KMS-11 (cell line): ENCODE measurements around the gene SERGEF.

ENCODE experiments used
- H2AFZ ChIP-seq: fragments of 200-600 bp; sonication (generic); 2 replicates; pipeline ENCODE4 v1.6.1; 2016; ENCODE audit warnings: antibody characterized with exemption, mixed run types, low read depth
- H3K27ac ChIP-seq: fragments of 200-600 bp; sonication (generic); 2 replicates; pipeline ENCODE4 v1.6.1; 2016; ENCODE audit warnings: mild to moderate bottlenecking, mixed run types
- H3K27me3 ChIP-seq: fragments of 200-600 bp; sonication (generic); 2 replicates; pipeline ENCODE4 v1.6.1; 2017; ENCODE audit warnings: mild to moderate bottlenecking, low read depth, mixed run types, moderate library complexity; ENCODE audit not compliant: insufficient read depth
- H3K36me3 ChIP-seq: fragments of 200-600 bp; sonication (generic); 2 replicates; pipeline ENCODE4 v1.6.1; 2017; ENCODE audit warnings: mild to moderate bottlenecking, mixed run types; ENCODE audit not compliant: insufficient read depth
- H3K4me1 ChIP-seq: fragments of 200-600 bp; sonication (generic); 2 replicates; pipeline ENCODE4 v1.6.1; 2016; ENCODE audit warnings: mild to moderate bottlenecking, low read depth, mixed run types; ENCODE audit not compliant: poor library complexity, severe bottlenecking
- H3K4me2 ChIP-seq: fragments of 200-600 bp; sonication (generic); 2 replicates; pipeline ENCODE4 v1.7.0; 2016; ENCODE audit warnings: mild to moderate bottlenecking, mixed run types
- H3K4me3 ChIP-seq: fragments of 200-600 bp; sonication (generic); IDR thresholded peaks from 2 replicates; pipeline ENCODE4 v1.6.1; 2017; ENCODE audit warnings: low read depth, low read length, mixed read lengths; ENCODE audit not compliant: insufficient read depth
- H3K79me2 ChIP-seq: fragments of 200-600 bp; sonication (generic); 2 replicates; pipeline ENCODE4 v1.6.1; 2016; ENCODE audit warnings: low read depth, mixed run types; ENCODE audit not compliant: insufficient read depth
- H3K9ac ChIP-seq: fragments of 200-600 bp; sonication (generic); 2 replicates; pipeline ENCODE4 v1.6.1; 2016; ENCODE audit warnings: mild to moderate bottlenecking, mixed run types
- H4K20me1 ChIP-seq: fragments of 200-600 bp; sonication (generic); 2 replicates; pipeline ENCODE4 v1.6.1; 2016; ENCODE audit warnings: mild to moderate bottlenecking, mixed run types; ENCODE audit not compliant: insufficient read depth
- TF ChIP-seq, protein P1 (sequence below): fragments of 200-600 bp; sonication (generic); conservative IDR thresholded peaks from 2 replicates; pipeline ENCODE4 v1.6.1; 2017; ENCODE audit warnings: low read depth, mild to moderate bottlenecking, antibody characterized with exemption, low read length, moderate library complexity, mixed read lengths

The SERGEF gene

GRCh38 chr11:17951685-17952388 lies 61.0 kb downstream of the SERGEF start:
- Histone ChIP-seq H3K27me3 (no peaks in the 10 kb centered on the region), H3K27ac (no peak overlapping the region), H4K20me1 (no peaks in the 10 kb centered on the region), H2AFZ (no peak overlapping the region), H3K4me2 (no peak overlapping the region), H3K9ac (no peak overlapping the region), H3K36me3 (no peaks in the 10 kb centered on the region), H3K4me3 (no peak overlapping the region), H3K79me2 (no peaks in the 10 kb centered on the region), H3K4me1 (peaks cover 6% of the 10 kb centered on the region)
- TF ChIP-seq, protein P1, sequence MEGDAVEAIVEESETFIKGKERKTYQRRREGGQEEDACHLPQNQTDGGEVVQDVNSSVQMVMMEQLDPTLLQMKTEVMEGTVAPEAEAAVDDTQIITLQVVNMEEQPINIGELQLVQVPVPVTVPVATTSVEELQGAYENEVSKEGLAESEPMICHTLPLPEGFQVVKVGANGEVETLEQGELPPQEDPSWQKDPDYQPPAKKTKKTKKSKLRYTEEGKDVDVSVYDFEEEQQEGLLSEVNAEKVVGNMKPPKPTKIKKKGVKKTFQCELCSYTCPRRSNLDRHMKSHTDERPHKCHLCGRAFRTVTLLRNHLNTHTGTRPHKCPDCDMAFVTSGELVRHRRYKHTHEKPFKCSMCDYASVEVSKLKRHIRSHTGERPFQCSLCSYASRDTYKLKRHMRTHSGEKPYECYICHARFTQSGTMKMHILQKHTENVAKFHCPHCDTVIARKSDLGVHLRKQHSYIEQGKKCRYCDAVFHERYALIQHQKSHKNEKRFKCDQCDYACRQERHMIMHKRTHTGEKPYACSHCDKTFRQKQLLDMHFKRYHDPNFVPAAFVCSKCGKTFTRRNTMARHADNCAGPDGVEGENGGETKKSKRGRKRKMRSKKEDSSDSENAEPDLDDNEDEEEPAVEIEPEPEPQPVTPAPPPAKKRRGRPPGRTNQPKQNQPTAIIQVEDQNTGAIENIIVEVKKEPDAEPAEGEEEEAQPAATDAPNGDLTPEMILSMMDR: no peak

- H3K27ac ChIP-seq: no peak overlapping the region
- no peak overlapping the region for H2AFZ ChIP-seq
- no peaks in the 10 kb centered on the region for H3K79me2 ChIP-seq
- no peaks in the 10 kb centered on the region for H3K36me3 ChIP-seq
- H3K4me1 ChIP-seq: peaks cover 6% of the 10 kb centered on the region
- no peaks in the 10 kb centered on the region for H3K27me3 ChIP-seq
- H3K9ac ChIP-seq: no peak overlapping the region
- no peak overlapping the region for H3K4me3 ChIP-seq
- TF ChIP-seq, protein P1: no peak
- no peak overlapping the region for H3K4me2 ChIP-seq
- H4K20me1 ChIP-seq: no peaks in the 10 kb centered on the region
Measured at GRCh38 chr11:17950644-17951043, 62.2 kb downstream of the SERGEF start.

DNA sequence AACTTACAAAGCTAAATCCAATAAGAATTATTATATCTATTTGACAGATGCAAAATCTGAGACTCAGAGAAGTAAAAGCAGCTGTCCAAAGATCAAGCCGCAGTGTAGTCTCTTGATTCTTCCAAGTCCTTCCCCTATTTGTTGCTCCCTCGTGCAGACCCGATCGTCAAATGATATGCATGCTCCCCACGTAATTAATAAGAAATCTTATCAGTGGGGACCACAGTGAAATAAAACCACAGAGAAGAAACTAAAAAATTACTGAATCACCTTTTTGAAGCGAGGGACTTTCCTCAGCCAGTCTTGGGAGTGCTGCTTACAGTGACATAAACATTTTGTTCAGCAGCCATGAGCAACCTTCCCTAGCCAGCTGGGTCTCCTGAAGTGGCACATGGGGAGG lies 64.6 kb downstream of the SERGEF start:
- Histone ChIP-seq H3K27me3 (no peaks in the 10 kb centered on the region), H2AFZ (no peak overlapping the region), H3K4me2 (no peak overlapping the region), H3K9ac (no peak overlapping the region), H3K36me3 (no peaks in the 10 kb centered on the region), H4K20me1 (no peaks in the 10 kb centered on the region), H3K4me1 (peaks cover 6% of the 10 kb centered on the region), H3K4me3 (no peak overlapping the region), H3K79me2 (no peaks in the 10 kb centered on the region), H3K27ac (no peak overlapping the region)
- TF ChIP-seq, protein P1: no peak

DNA sequence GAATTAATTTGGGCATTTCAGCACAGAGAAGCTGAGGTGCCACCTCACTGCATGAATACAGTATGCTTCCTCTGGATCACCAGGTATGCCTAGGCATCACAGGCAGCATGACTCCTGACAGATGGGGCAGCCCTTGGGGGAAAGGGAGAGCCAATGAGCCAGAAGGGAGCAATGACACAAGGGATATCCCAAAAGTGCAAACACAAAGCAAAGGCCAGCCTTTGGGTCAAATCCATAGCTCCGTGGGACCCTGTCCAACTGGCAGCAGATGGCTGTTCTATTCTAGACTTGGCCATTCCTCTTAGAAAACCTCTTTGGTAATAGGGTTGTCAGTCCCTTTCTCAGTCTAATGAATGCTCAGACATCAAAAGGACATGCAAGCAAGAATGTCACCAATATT lies 73.3 kb downstream of the SERGEF start:
- H3K27ac ChIP-seq: no peak overlapping the region
- H3K4me1 ChIP-seq: no peaks in the 10 kb centered on the region
- no peak overlapping the region for H2AFZ ChIP-seq
- no peaks in the 10 kb centered on the region for H3K27me3 ChIP-seq
- no peaks in the 10 kb centered on the region for H3K79me2 ChIP-seq
- H3K9ac ChIP-seq: no peak overlapping the region
- H4K20me1 ChIP-seq: no peaks in the 10 kb centered on the region
- H3K4me2 ChIP-seq: no peak overlapping the region
- TF ChIP-seq, protein P1: no peak
- H3K4me3 ChIP-seq: no peak overlapping the region
- no peaks in the 10 kb centered on the region for H3K36me3 ChIP-seq
